Measurements from ENCODE around the gene ADCK1. TPM values are rescaled to one million over a fixed set of nuclear protein-coding genes. Genes with fewer than 3 reads are reported as not detected.
A peak's percentile ranks its signal among the peaks of the same experiment; 100 is the strongest.

The ADCK1 gene
- total RNA-seq, 2 donors from 2014 or later, result 9.6 to 10.1 TPM

DNA sequence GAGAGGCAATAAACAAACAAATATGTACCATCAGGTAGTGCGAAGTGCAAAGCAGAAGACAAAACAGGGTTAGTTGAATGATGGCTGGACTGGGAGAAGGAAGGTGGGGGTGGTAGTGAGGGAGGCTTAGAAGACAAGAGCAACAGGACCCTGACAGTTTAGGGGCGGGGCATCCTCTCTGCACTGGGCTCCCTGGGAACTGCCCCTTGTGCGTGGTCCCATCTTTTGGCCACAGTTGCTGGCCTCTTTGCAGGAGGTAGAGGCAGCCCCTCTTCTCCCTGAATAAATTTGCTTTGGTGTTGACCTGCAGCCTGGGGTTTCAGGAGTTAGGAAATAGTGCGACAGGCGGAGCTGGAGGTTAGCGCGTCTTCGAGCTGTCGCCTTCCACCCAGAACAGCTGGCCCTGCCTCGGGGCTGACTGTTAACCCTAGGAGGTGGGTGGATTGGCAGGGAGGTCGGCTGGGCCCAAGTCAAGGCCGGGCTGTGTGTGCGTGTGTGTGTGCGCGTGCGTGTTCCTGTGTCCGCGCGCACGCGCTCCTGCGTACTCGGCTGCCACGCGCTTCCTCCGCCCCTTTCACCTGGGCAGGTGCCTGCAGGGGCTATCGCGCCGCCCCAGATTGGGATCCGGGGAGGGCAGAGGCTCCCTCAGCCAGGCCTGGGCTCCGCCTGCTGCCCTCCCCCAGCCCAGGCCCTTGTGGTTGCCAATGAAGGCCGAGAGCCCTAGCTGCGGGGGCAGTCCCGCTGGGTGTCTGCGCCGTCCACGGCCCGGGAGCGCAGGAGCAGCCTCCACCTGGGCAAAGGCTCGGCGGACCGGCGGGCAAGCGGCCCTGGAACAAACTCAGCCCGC is 180.8 kb downstream of the ADCK1 start:
- H3K4me3 ChIP-seq, result peak overlapping the region; percentile 10 to 31
- TF ChIP-seq POLR2A (IDR thresholded peaks at IDR 0.05), result no peak
- no peaks in the 10 kb centered on the region for H3K36me3 ChIP-seq
- H3K27me3 ChIP-seq (replicated peaks; ENCODE audit: insufficient read depth), result no peaks in the 10 kb centered on the region
- intact Hi-C loops (cut with DNase I), result no loop called here
- no peak overlapping the region for H3K27ac ChIP-seq
- no peaks in the 10 kb centered on the region for H3K4me1 ChIP-seq (replicated peaks)
- peak; percentile 10 for DNase-seq (ENCODE audit: low spot score)
- 7% methylated on average over 36 of the region's 45 CpGs for WGBS
- no peaks in the 10 kb centered on the region for H3K9me3 ChIP-seq

Small RNA genes within 50 kb of the gene (small RNA-seq; reads per million reads assigned to genes)
- gene RF00019, result 0 reads per million in 2 donors

Other genes with a start within 250 kb of the ADCK1 start
- gene SPTLC2, start 183.5 kb upstream of the ADCK1 start, total RNA-seq, result 10 to 100 TPM; 20.0 to 24.5 TPM
- gene ALKBH1, start 92.1 kb upstream of the ADCK1 start, total RNA-seq, result 10 to 100 TPM; 12.5 to 20.4 TPM
- 100 to 1,000 TPM; 126 to 341 TPM for gene SLIRP, start 92.0 kb upstream of the ADCK1 start, total RNA-seq
- gene SNW1, start 39.0 kb upstream of the ADCK1 start, total RNA-seq, result 10 to 100 TPM; 45.6 to 46.3 TPM